Effector CD4-positive, alpha-beta T cell (primary cell): Measurements from ENCODE around the gene KNCN.

Experiments
- DNase-seq: peaks from one replicate; pipeline ENCODE4 v3.0.0-alpha.2; 2020

KNCN gene

GRCh38 chr1:46522184-46522968 is 29.1 kb downstream of the KNCN start:
- DNase-seq = no peak

GRCh38 chr1:46521414-46521813 is 30.0 kb downstream of the KNCN start:
- no peak for DNase-seq

DNA sequence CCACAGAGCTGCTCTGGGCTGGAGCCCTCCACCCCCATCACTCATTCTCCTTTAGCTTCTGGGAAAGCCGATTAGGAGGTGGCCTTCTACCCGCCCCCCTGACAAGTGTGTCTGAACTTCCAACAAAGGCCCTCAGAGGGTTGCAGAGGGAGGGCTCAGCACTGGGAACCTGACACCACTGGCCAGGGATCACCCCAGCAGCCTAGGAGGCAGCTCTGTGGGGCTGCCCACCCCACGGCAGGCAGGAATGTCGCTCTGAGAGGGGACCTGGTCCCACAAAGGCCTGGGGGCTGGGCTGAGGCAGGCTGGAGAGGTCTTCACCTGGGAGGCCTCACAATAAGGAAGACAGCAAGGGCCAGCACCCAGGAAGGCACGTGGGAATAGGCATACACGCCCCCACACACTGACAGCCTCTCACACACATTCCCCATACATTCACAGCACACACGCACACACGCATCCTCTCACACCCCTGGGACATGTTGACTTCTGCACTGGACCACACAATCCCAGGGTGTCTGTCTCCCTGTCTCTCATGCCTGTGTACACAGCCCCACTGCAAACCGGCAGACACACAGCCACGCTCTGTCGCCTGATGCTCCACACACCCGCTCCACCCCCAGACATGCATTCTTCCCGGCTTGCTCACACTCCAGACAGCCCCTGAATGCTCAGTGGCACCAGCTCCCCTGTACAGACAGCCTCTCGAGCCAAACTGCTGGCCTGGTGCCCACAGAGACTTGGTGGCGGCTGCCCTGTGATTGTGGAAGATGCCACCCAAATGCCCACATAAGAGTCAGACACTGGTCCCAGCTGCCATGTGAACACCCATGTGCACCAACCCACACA is 31.2 kb downstream of the KNCN start:
- no peak for DNase-seq

GRCh38 chr1:46519209-46519608 is 32.2 kb downstream of the KNCN start:
- no peak for DNase-seq

DNA sequence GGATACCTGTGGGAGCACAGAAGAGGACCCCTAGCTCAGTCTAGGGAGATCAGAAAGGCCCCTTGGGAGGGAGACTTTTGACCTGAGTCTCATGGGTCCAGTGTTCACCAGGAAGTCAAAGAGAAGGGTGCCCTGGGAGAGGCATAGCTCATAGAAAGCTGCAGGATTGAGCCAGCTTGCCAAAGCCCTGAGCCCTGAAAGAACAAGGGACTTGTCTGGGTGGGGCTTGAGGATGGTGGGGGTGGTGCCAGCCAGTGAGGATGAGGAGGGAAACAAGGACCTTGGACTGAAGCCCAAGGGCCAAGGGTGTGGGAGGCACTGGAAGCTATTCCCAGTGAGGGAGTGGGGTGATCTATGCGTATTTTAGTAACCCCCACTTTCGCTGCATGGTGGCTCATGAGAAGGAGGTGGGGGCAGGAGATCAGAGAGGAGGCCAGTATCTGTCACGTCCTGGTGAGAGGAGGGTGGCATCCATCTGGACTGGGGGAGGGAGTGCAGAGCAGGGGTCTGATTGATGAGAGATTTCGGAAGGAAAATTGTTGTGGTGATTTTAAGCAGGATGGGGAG is 33.4 kb downstream of the KNCN start:
- no peak for DNase-seq

- no peak for DNase-seq
Observed at GRCh38 chr1:46517010-46517600, 34.3 kb downstream of the KNCN start.

DNA sequence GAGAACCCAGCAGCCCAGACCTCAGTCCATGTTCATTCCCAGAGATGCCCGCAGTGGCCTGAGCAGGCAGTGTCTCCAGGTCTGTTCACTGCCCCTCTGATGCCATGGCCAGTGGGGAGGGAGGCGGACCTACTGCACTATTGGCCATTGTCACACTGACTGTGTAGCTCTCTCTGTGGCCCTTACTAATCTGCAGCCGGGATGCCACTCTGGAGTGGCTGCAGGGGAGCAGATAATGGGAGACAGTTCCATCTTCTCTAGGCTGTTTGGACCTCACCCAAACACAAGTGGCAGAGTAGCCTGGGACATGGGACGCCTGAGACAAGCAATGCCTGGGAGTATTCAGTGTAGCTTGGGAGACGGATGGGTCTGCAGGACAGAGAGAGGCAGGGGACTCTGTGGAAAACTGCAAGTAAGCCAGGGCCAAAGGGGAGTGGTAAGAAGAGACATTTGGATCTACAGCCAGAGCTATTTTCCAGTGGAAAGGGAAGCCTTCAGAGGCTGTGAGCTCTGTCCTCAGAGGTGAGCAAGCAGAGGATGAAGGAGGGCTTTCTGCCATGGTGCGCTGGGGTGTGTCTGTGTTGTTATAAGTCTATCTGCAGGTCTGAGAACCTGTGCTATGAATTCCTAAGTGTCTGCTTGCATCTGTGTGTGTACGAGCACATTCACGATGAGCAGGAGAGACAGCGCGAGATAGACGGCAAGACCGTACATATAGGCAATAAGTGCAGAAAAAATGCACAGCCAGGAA is 35.1 kb downstream of the KNCN start:
- DNase-seq = no peak

GRCh38 chr1:46515576-46515975 is 35.9 kb downstream of the KNCN start:
- no peak for DNase-seq

DNA sequence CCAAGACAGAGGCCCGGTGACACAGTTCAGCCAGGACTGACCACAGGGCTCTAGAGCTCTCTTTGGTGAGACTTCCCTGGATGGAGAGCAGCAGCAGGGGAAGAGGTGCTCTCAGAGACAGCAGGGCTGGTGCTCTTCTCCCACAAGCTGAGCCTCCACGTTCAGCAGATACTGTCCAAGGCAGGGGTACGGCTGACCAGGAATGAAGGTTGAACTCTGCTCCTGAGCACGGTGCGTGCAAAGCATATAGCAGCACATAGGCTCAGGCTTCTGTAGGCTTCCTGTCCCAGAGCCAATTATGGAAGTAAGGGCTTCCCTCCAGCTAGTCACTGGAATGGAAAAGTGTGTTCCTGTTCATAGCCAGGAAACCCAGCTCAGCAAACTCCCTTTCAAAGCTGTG is 37.9 kb downstream of the KNCN start:
- DNase-seq = no peak

DNA sequence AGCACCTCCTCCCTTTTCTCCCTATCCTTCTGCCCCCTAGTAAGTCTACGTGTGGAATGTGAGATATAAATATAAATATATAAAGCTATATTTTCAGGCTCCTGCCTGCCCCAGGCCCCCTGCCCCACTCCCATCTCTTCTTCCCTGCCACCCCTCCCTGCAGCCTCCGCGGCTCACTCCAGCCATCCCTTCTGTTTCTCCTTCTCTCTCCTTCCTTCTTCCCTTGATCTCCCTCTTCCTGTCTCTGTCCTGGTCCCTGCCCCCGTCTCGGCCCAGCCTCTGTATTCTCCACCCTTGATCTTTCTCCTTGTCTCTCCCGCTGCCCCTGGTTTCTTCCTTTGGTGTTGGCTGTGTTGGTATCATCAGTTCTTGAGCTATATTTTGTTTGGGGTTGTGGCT is 38.7 kb downstream of the KNCN start:
- no peak for DNase-seq

DNA sequence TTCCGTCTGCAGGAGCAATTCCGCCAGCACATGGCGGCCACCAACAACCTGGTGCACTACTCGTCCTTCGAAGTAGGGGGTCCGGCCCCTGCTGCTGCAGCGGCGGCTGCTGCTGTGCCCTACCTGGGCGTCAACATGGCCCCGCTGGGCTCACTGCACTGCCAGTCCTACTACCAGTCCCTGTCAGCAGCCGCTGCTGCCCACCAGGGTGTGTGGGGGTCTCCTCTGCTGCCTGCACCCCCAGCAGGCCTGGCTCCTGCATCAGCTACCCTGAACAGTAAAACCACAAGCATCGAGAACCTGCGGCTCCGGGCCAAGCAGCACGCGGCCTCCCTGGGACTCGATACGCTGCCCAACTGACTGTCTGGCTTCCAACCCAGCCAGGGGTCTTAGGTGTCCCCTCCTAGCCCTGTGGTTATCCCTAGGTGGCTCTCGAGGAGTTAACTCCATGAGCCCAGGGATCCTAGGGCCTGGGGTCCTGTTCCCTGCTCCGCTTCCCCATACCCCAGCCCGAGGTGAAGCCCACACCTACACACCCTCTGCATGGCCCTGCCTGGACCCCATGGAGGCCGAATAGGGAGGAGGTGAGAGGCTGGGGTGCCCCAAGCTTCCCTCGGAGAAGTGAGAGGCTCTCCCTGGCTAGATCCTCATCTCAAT is 39.2 kb downstream of the KNCN start:
- DNase-seq = no peak

DNA sequence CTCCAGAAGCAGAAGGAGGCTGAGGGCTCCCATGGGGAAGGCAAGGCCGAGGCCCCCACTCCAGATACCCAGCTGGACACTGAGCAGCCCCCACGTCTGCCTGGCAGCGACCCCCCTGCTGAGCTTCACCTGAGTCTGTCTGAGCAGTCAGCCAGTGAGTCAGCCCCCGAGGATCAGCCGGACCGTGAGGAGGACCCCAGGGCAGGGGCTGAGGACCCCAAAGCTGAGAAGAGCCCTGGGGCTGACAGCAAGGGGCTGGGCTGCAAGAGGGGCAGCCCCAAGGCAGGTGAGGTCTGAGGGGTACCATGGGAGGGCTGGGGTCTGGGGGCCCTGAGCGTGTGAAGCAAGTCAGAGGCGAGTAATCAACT is 40.5 kb downstream of the KNCN start:
- no peak for DNase-seq

DNA sequence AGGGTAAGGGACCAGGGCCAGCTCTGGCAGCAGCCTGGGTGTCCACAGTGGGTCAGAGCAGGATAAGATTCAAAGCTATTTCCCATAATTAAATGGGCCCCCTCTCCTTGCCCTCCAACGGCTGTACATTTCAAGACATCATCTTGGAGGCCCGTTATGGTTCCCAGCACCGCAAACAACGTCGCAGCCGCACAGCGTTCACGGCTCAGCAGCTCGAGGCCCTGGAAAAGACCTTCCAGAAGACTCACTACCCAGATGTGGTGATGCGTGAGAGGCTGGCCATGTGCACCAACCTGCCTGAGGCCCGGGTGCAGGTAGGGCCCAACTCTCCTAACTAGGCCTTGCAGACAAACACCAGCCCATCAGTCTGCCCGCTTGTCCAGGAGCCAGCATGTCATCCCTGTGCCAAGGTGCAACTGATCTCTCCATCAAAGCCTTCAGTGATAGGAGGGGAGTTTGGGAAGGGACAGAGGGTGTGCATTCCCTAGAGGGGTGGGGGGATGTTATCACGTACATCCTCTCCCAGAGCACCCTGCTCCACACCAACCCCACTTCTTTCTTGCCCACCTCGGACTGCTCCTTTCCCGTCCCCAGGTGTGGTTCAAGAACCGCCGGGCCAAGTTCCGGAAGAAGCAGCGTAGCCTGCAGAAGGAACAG is 41.0 kb downstream of the KNCN start:
- no peak for DNase-seq

GRCh38 chr1:46508757-46509156 is 42.7 kb downstream of the KNCN start:
- DNase-seq = no peak

GRCh38 chr1:46506470-46507219 is 44.8 kb downstream of the KNCN start:
- DNase-seq = no peak

GRCh38 chr1:46503421-46503820 is 48.0 kb downstream of the KNCN start:
- no peak for DNase-seq

GRCh38 chr1:46501528-46501927 is 49.9 kb downstream of the KNCN start:
- DNase-seq = no peak

- DNase-seq = no peak
Observed at GRCh38 chr1:46497665-46498064, 53.8 kb downstream of the KNCN start.

GRCh38 chr1:46497020-46497419 is 54.4 kb downstream of the KNCN start:
- no peak for DNase-seq

GRCh38 chr1:46496505-46496904 is 54.9 kb downstream of the KNCN start:
- DNase-seq = no peak

GRCh38 chr1:46495778-46496177 is 55.7 kb downstream of the KNCN start:
- no peak for DNase-seq
